Measurements from ENCODE around the gene HS3ST5. TPM values are rescaled to one million over a fixed set of nuclear protein-coding genes. Genes with fewer than 3 reads are reported as not detected.

Gene HS3ST5
- total RNA-seq, 2 experiments from 2014 or later, result not detected

- H3K36me3 Mint-ChIP-seq, result no peaks in the 10 kb centered on the region
- no peak for DNase-seq
- ATAC-seq, result no peak
- H3K27ac Mint-ChIP-seq, result no peak overlapping the region
- no peaks in the 10 kb centered on the region for H3K9me3 Mint-ChIP-seq (ENCODE audit: low read depth)
- no peak overlapping the region for H3K4me3 Mint-ChIP-seq
- CTCF ChIA-PET, result no interaction called here
- no peaks in the 10 kb centered on the region for H3K4me1 Mint-ChIP-seq
- H3K27me3 Mint-ChIP-seq, result peaks cover 3% of the 10 kb centered on the region
Observed at GRCh38 chr6:114280239-114280982, 62.4 kb downstream of the HS3ST5 start.

DNA sequence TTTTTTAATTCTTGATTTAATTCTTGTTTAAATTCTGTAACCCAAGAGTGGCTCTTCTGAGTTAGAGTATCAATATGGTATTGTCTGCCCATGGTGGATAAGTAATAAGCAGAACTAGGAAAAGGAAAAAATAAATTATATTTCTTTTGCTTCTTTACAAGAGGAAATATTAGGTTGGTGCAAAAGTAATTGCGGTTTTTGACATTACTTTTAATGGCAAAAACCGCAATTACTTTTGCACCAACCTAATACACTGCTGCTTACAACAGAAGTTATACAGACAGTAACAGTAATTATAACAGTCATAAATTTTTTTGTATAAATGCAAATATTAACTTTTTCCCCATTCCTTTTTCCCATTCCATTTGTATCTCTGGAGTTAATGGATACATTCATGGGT lies 65.6 kb downstream of the HS3ST5 start:
- Mint-ChIP-seq H3K36me3 (no peaks in the 10 kb centered on the region), H3K27me3 (peaks cover 3% of the 10 kb centered on the region), H3K9me3 (ENCODE audit: low read depth) (no peaks in the 10 kb centered on the region), H3K4me1 (no peaks in the 10 kb centered on the region), H3K27ac (no peak overlapping the region), H3K4me3 (no peak overlapping the region)
- DNase-seq (no peak), ATAC-seq (no peak)
- CTCF ChIA-PET, result no interaction called here

DNA sequence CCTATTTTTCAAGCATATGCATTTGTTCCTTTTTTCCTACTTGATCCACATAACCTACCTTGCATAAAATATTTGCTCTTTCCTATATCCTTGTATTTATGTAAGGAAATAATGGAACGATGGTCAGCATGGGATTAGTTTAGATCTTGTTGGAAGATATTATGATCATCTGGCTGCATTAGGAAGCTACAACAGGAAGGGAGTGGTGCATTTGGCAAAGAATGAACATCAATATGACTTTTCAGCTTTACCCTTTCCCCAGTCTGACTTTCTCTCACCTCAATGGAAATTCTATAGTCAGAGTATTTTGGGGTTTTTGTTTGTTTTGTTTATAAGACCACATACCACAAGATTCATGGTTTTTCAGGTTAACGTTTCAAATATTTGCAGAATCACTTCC lies 66.0 kb downstream of the HS3ST5 start:
- H3K4me3 Mint-ChIP-seq, result no peak overlapping the region
- no peak for DNase-seq
- H3K4me1 Mint-ChIP-seq, result no peaks in the 10 kb centered on the region
- CTCF ChIA-PET, result no interaction called here
- H3K27me3 Mint-ChIP-seq, result peaks cover 3% of the 10 kb centered on the region
- no peaks in the 10 kb centered on the region for H3K9me3 Mint-ChIP-seq (ENCODE audit: low read depth)
- no peaks in the 10 kb centered on the region for H3K36me3 Mint-ChIP-seq
- no peak overlapping the region for H3K27ac Mint-ChIP-seq
- no peak for ATAC-seq

DNA sequence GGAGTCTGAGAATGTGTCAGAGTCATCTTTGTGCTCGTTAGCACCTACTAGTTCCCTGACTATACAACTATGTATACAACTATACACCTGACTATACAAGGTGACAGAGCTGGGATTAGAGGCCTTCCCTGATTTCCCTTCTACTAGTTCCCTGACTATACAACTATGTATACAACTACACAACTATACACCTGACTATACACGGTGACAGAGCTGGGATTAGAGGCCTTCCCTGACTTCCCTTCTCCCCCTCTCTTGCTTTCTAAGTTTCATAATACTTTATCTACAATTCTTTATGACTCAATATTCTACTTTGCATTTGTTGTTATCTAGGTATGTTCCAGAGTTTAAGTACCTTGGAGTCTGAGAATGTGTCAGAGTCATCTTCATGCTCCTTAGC lies 68.0 kb downstream of the HS3ST5 start:
- no peaks in the 10 kb centered on the region for H3K4me1 Mint-ChIP-seq
- H3K9me3 Mint-ChIP-seq (ENCODE audit: low read depth), result no peaks in the 10 kb centered on the region
- H3K27me3 Mint-ChIP-seq, result peaks cover 3% of the 10 kb centered on the region
- H3K4me3 Mint-ChIP-seq, result no peak overlapping the region
- no peak overlapping the region for H3K27ac Mint-ChIP-seq
- DNase-seq (no peak), ATAC-seq (no peak)
- H3K36me3 Mint-ChIP-seq, result no peaks in the 10 kb centered on the region
- CTCF ChIA-PET, result no interaction called here

DNA sequence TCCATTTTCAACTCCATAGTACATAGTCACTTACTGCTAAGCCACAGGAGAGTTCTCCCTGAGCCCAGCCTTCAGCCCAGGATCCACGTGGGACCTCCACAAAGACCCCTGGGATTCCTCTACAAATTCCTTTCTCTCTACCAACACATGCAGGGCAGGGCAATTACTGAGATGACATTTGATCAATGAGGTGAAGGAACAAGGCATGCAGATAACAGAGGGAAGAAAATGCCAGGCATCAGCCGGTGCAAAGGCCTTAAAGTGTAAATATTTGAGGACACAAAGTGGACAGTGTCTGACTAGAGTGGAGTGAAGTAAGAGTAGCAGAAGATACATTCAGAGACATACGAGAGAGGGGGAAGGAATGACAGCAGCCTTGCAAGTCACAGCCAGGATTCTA lies 70.2 kb downstream of the HS3ST5 start:
- H3K4me1 Mint-ChIP-seq, result no peaks in the 10 kb centered on the region
- CTCF ChIA-PET, result no interaction called here

GRCh38 chr6:114271405-114271804 lies 71.4 kb downstream of the HS3ST5 start:
- Mint-ChIP-seq H3K27me3 (no peaks in the 10 kb centered on the region), H3K4me3 (no peak overlapping the region), H3K9me3 (ENCODE audit: low read depth) (no peaks in the 10 kb centered on the region), H3K4me1 (no peaks in the 10 kb centered on the region), H3K27ac (no peak overlapping the region), H3K36me3 (no peaks in the 10 kb centered on the region)
- ATAC-seq (no peak), DNase-seq (no peak)
- CTCF ChIA-PET, result no interaction called here

More for the DNA sequence above, 70.2 kb downstream of the HS3ST5 start:
- no peaks in the 10 kb centered on the region for H3K36me3 Mint-ChIP-seq
- no peak for ATAC-seq
- no peak for DNase-seq
- H3K9me3 Mint-ChIP-seq (ENCODE audit: low read depth), result no peaks in the 10 kb centered on the region
- H3K4me3 Mint-ChIP-seq, result no peak overlapping the region
- no peak overlapping the region for H3K27ac Mint-ChIP-seq
- H3K27me3 Mint-ChIP-seq, result no peaks in the 10 kb centered on the region

DNA sequence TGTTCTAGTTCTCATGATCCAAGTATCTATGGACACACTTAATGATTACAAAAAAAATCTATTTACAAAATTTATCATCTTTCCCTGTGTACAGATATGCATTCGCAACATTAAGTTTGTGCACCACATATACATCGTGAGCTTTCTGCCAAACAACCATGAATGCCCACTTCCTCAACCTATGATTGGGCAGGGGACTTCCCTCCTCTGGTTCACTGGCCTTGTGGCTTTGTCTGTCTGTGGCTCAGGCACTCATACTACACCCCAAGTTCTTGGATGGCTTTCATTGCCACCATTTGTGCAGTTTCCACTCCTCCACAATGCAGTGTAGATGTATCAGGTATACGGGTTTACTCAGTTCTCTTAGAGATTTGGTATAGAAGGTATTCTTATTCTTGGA lies 74.9 kb downstream of the HS3ST5 start:
- H3K27me3 Mint-ChIP-seq, result no peaks in the 10 kb centered on the region
- no peaks in the 10 kb centered on the region for H3K9me3 Mint-ChIP-seq (ENCODE audit: low read depth)
- CTCF ChIA-PET, result no interaction called here
- no peak overlapping the region for H3K27ac Mint-ChIP-seq
- no peaks in the 10 kb centered on the region for H3K4me1 Mint-ChIP-seq
- no peak for DNase-seq
- ATAC-seq, result no peak
- no peak overlapping the region for H3K4me3 Mint-ChIP-seq
- H3K36me3 Mint-ChIP-seq, result no peaks in the 10 kb centered on the region

DNA sequence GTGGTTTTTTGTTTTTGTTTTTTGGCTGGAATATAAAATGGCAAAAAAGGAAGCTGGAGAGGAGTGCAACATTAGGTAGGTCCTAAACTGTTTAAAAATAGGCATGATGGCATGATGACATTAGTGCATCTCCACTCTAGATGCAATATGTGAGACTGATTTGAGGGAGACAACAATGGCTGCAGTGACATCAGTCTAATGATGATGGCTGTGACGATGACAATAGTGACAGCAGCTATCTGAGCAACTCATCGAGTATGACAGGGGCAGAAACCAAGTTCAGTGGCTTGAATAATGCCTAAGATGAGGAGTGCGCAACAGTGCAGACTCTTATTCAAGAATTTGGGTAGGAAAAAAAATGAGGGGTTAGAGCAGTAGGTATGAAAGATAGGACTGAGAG lies 82.0 kb downstream of the HS3ST5 start:
- no peak overlapping the region for H3K4me3 Mint-ChIP-seq

GRCh38 chr6:114258376-114258775 lies 84.4 kb downstream of the HS3ST5 start:
- Mint-ChIP-seq H3K9me3 (ENCODE audit: low read depth) (peaks cover 2% of the 10 kb centered on the region), H3K4me3 (no peak overlapping the region), H3K27ac (no peak overlapping the region), H3K4me1 (no peaks in the 10 kb centered on the region), H3K27me3 (no peaks in the 10 kb centered on the region), H3K36me3 (no peaks in the 10 kb centered on the region)
- CTCF ChIA-PET, result no interaction called here
- DNase-seq (no peak), ATAC-seq (no peak)

More for the DNA sequence above, 82.0 kb downstream of the HS3ST5 start:
- Mint-ChIP-seq H3K9me3 (ENCODE audit: low read depth) (peaks cover 2% of the 10 kb centered on the region), H3K36me3 (no peaks in the 10 kb centered on the region), H3K27me3 (no peaks in the 10 kb centered on the region), H3K27ac (no peak overlapping the region), H3K4me1 (no peaks in the 10 kb centered on the region)
- DNase-seq (no peak), ATAC-seq (no peak)
- CTCF ChIA-PET, result no interaction called here

DNA sequence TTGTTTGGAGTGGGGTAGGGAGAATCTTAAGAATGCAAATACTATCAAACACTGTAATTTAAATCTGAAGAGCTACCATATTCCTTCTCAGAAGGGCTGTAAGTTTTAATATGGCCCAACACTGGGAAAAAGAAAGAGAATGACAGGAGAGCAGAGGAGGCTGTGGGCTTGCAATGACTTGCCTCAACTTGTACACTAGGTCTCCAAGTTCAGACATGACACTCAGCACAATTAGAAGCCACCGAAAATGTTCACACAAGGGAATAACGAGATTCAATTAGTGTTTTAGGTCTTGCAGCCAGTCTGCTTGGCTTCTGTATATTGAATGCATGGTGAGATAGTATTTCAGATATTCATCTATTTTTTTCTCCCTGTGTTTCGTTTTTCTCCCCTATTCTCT lies 89.4 kb downstream of the HS3ST5 start:
- ATAC-seq, result no peak
- Mint-ChIP-seq H3K4me1 (no peaks in the 10 kb centered on the region), H3K27me3 (no peaks in the 10 kb centered on the region), H3K36me3 (no peaks in the 10 kb centered on the region), H3K4me3 (no peak overlapping the region), H3K9me3 (ENCODE audit: low read depth) (peaks cover 2% of the 10 kb centered on the region), H3K27ac (no peak overlapping the region)
- CTCF ChIA-PET, result no interaction called here
- no peak for DNase-seq

DNA sequence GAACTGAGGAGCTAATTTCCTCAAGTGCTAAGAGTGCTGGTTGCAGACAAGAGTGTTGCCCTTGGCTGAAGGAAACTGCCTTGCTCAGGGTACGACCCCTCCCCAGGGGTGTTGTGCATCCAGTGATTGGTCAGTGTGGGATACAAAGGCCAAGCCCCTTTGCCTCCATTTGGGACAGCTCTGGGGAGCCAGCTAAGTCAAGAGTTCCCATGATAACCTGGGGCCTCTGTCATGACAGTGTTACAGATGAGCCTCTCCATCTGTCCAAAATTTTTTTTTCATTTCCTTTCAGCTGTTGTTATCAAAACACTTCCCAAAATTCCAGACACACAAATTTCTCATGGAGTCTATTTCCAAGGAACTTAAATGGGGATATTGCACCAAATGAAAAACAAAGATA lies 93.3 kb downstream of the HS3ST5 start:
- ATAC-seq, result no peak
- no peaks in the 10 kb centered on the region for H3K4me1 Mint-ChIP-seq
- H3K27me3 Mint-ChIP-seq, result no peaks in the 10 kb centered on the region
- DNase-seq, result no peak
- no peak overlapping the region for H3K27ac Mint-ChIP-seq
- H3K9me3 Mint-ChIP-seq (ENCODE audit: low read depth), result no peaks in the 10 kb centered on the region
- CTCF ChIA-PET, result no interaction called here
- H3K4me3 Mint-ChIP-seq, result no peak overlapping the region
- no peaks in the 10 kb centered on the region for H3K36me3 Mint-ChIP-seq

- CTCF ChIA-PET, result no interaction called here
- Mint-ChIP-seq H3K4me1 (no peaks in the 10 kb centered on the region), H3K27me3 (no peaks in the 10 kb centered on the region), H3K36me3 (no peaks in the 10 kb centered on the region), H3K9me3 (ENCODE audit: low read depth) (no peaks in the 10 kb centered on the region), H3K4me3 (no peak overlapping the region), H3K27ac (no peak overlapping the region)
- DNase-seq (no peak), ATAC-seq (no peak)
Observed at GRCh38 chr6:114247101-114247500, 95.7 kb downstream of the HS3ST5 start.

- H3K9me3 Mint-ChIP-seq (ENCODE audit: low read depth), result no peaks in the 10 kb centered on the region
- CTCF ChIA-PET, result no interaction called here
Observed at GRCh38 chr6:114240796-114241195, 102.0 kb downstream of the HS3ST5 start.

DNA sequence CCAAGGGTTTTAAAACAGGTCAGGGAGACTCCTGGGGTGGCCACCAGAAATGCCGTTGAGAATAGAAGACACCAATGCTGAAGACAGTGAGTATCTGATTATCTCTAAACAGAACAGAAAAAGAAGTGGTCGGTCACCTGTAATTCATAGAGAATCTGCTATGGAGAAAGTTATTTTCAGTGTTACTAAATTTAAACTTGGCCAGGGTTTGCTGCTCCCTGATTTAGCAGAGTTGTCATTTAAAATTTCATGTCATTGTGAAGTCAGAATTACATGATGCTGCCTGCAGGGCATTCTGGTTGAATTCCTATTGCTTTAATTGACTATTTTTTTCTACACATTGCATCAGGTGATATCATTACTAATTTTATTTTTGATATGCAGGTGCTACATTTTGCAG lies 114.1 kb downstream of the HS3ST5 start:
- Mint-ChIP-seq H3K27ac (no peak overlapping the region), H3K4me1 (no peaks in the 10 kb centered on the region), H3K4me3 (no peak overlapping the region), H3K27me3 (no peaks in the 10 kb centered on the region), H3K9me3 (ENCODE audit: low read depth) (peaks cover 2% of the 10 kb centered on the region), H3K36me3 (no peaks in the 10 kb centered on the region)
- CTCF ChIA-PET, result no interaction called here
- ATAC-seq (no peak), DNase-seq (no peak)

More at GRCh38 chr6:114240796-114241195, 102.0 kb downstream of the HS3ST5 start:
- Mint-ChIP-seq H3K27me3 (no peaks in the 10 kb centered on the region), H3K4me1 (no peaks in the 10 kb centered on the region), H3K27ac (no peak overlapping the region), H3K4me3 (no peak overlapping the region), H3K36me3 (no peaks in the 10 kb centered on the region)
- ATAC-seq (no peak), DNase-seq (no peak)
